Measurements from ENCODE around the gene ABCC2.
"Not testable (repeated sequence)": the region's sequence is repeated elsewhere in the genome, so short reads cannot be mapped to it uniquely, and the experiment has no call there.

ABCC2 gene

DNA sequence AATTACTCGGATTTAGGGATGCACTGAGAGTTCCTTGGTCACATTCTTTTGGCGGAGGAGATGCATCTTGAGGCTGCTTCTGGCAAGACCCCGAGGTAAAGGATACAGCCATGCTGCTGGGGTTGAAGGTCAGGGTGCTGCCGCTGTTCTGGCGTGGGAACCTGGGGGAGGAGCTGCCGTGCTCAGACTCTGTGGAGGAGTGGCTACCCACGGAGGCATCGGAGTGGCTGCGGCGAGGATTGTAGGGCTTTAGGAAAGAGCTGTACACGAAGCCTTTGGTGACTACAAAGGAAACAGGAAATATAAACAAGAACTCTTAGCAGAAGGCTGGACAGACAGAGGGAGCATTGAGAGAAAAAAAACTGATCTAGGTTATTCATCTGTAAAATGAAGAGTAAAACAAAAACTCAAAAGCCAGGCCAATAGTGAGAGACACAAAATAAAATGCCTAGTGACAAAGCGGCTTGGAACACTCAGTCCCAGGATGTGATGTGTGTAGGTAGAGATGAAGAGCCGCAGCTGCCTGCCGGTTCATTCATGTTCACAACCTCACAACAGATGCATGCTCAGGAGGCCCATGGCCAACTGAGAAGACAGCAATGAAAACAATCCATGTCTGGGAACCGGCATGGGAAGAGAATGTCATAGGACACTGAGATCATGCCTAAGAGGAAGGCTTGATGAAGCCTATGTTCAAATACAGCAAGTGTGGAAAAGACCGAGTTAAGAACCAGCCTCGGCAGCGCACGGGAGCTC is 97.8 kb downstream of the ABCC2 start:
- no peak for DNase-seq
- CTCF ChIA-PET = interaction anchor here (1.4 kb wide), 2 partner anchors 21 to 159 kb away, joined by 3 to 5 read pairs; no protein-coding TSS in a partner anchor

DNA sequence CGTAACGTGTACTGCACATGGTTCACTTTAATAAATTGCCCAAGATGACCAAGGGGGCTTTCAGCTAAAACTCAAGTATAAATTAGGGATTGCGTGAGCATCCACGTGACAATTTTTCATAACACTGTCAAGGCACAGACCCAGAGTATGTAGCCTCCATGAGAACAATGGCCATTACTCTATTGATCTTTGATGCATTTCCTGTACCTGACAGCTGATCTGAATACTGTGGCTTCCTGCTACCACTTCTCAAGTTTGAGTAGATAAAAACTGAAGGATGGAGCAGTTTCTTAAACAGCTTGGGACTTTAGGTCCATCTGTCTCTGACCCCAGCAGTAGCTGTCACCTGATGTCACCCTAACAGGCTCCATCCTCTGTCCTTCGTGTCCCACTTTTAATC is 98.9 kb downstream of the ABCC2 start:
- 94% methylated on average over 4 of the region's 5 CpGs for WGBS (ENCODE audit: insufficient coverage)
- H3K27ac ChIP-seq (ENCODE audit: insufficient read depth in 1 of 2, low read depth in 1 of 2, low read length in 2 of 2, poor library complexity in 1 of 2, severe bottlenecking in 2 of 2) = no peak overlapping the region
- CTCF ChIA-PET = no interaction called here
- H3K4me3 ChIP-seq (ENCODE audit: control insufficient read depth in 1 of 7, extremely low read depth in 1 of 7, insufficient read depth in 4 of 7, low read depth in 2 of 7, low read length in 6 of 7) = no peak overlapping the region
- no peaks in the 10 kb centered on the region for H3K9me3 ChIP-seq (ENCODE audit: control extremely low read depth in 1 of 5, control insufficient read depth in 4 of 5, insufficient read depth in 2 of 5, low read depth in 1 of 5, low read length in 4 of 5)
- POLR2A ChIA-PET = no interaction called here
- DNase-seq = no peak
- H3K27me3 ChIP-seq (replicated peaks in 2 of 5; ENCODE audit: control insufficient read depth in 4 of 5, insufficient read depth in 5 of 5, low read length in 4 of 5) = no peaks in the 10 kb centered on the region
- H3K4me1 ChIP-seq (ENCODE audit: control extremely low read depth in 1 of 4, control insufficient read depth in 4 of 4, insufficient read depth in 4 of 4, low read length in 3 of 4) = no peaks in the 10 kb centered on the region
- peaks cover 11 to 67% (median 33%) of the 10 kb centered on the region in 4 experiments for H3K36me3 ChIP-seq (ENCODE audit: control insufficient read depth in 4 of 4, insufficient read depth in 4 of 4, low read length in 3 of 4)

More for the DNA sequence above, 97.8 kb downstream of the ABCC2 start:
- 95% methylated on average over 16 of the region's 19 CpGs for WGBS (ENCODE audit: insufficient coverage)
- POLR2A ChIA-PET = no interaction called here
- H3K4me3 ChIP-seq (ENCODE audit: control insufficient read depth in 1 of 7, extremely low read depth in 1 of 7, insufficient read depth in 4 of 7, low read depth in 2 of 7, low read length in 6 of 7) = no peak overlapping the region
- H3K27ac ChIP-seq (ENCODE audit: insufficient read depth in 1 of 2, low read depth in 1 of 2, low read length in 2 of 2, poor library complexity in 1 of 2, severe bottlenecking in 2 of 2) = no peak overlapping the region
- H3K9me3 ChIP-seq (ENCODE audit: control extremely low read depth in 1 of 5, control insufficient read depth in 4 of 5, insufficient read depth in 2 of 5, low read depth in 1 of 5, low read length in 4 of 5) = no peaks in the 10 kb centered on the region
- peaks cover 0 to 2% (median 0%) of the 10 kb centered on the region in 5 experiments for H3K27me3 ChIP-seq (replicated peaks in 2 of 5; ENCODE audit: control insufficient read depth in 4 of 5, insufficient read depth in 5 of 5, low read length in 4 of 5)
- H3K36me3 ChIP-seq (ENCODE audit: control insufficient read depth in 4 of 4, insufficient read depth in 4 of 4, low read length in 3 of 4) = peaks cover 12 to 59% (median 32%) of the 10 kb centered on the region in 4 experiments
- no peaks in the 10 kb centered on the region for H3K4me1 ChIP-seq (ENCODE audit: control extremely low read depth in 1 of 4, control insufficient read depth in 4 of 4, insufficient read depth in 4 of 4, low read length in 3 of 4)

DNA sequence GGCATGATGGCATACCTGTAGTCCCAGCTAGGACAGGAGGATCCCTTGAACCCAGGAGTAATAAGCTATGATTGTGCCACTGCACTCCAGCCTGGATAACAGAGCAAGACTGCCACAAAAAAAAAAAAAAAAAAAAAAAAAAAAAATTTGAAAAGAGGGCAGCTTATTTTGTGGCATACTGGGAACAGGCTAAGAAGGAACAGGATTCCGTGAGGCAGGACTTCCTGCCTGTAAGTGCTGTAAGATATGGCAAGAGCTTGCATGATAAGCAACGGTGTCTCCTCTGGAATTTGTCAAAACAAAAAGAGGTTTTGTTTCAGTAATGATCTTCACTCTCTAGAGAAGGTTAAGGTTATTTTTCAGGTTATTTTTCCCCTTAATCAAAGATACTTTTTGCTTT is 101.1 kb downstream of the ABCC2 start:
- Histone ChIP-seq H3K27me3 (replicated peaks in 2 of 5; ENCODE audit: control insufficient read depth in 4 of 5, insufficient read depth in 5 of 5, low read length in 4 of 5) (no peaks in the 10 kb centered on the region), H3K4me3 (ENCODE audit: control insufficient read depth in 1 of 7, extremely low read depth in 1 of 7, insufficient read depth in 4 of 7, low read depth in 2 of 7, low read length in 6 of 7) (no peak overlapping the region), H3K27ac (ENCODE audit: insufficient read depth in 1 of 2, low read depth in 1 of 2, low read length in 2 of 2, poor library complexity in 1 of 2, severe bottlenecking in 2 of 2) (no peak overlapping the region), H3K9me3 (ENCODE audit: control extremely low read depth in 1 of 5, control insufficient read depth in 4 of 5, insufficient read depth in 2 of 5, low read depth in 1 of 5, low read length in 4 of 5) (no peaks in the 10 kb centered on the region), H3K4me1 (ENCODE audit: control extremely low read depth in 1 of 4, control insufficient read depth in 4 of 4, insufficient read depth in 4 of 4, low read length in 3 of 4) (no peaks in the 10 kb centered on the region), H3K36me3 (ENCODE audit: control insufficient read depth in 4 of 4, insufficient read depth in 4 of 4, low read length in 3 of 4) (peaks cover 8 to 52% (median 26%) of the 10 kb centered on the region in 4 experiments)
- POLR2A ChIA-PET = no interaction called here
- DNase-seq = no peak
- CTCF ChIA-PET = no interaction called here
- 89% methylated on average over 1 of the region's 2 CpGs for WGBS (ENCODE audit: insufficient coverage)

DNA sequence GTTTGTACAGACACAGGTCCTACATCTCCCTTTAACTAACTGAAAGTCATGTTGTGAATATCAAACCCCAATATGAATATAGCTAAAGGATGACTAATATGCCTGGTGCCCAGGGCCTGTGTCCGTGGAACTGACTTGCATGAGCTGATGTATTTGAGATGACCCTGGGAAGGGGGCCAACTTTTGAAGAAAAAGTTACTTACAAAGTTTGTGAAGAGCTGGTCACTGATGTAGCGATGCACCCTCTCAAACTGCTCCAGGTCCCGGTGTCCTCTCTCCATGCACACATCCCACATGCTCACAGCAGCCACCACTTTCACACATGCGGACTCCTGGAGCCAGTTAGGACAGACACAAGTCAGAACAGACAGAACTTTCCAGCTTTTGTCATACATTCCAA is 106.2 kb downstream of the ABCC2 start:
- Histone ChIP-seq H3K27me3 (replicated peaks in 2 of 5; ENCODE audit: control insufficient read depth in 4 of 5, insufficient read depth in 5 of 5, low read length in 4 of 5) (no peaks in the 10 kb centered on the region), H3K9me3 (ENCODE audit: control extremely low read depth in 1 of 5, control insufficient read depth in 4 of 5, insufficient read depth in 2 of 5, low read depth in 1 of 5, low read length in 4 of 5) (no peaks in the 10 kb centered on the region), H3K4me1 (ENCODE audit: control extremely low read depth in 1 of 4, control insufficient read depth in 4 of 4, insufficient read depth in 4 of 4, low read length in 3 of 4) (no peaks in the 10 kb centered on the region), H3K4me3 (ENCODE audit: control insufficient read depth in 1 of 7, extremely low read depth in 1 of 7, insufficient read depth in 4 of 7, low read depth in 2 of 7, low read length in 6 of 7) (no peak overlapping the region), H3K27ac (ENCODE audit: insufficient read depth in 1 of 2, low read depth in 1 of 2, low read length in 2 of 2, poor library complexity in 1 of 2, severe bottlenecking in 2 of 2) (no peak overlapping the region), H3K36me3 (ENCODE audit: control insufficient read depth in 4 of 4, insufficient read depth in 4 of 4, low read length in 3 of 4) (peaks cover 6 to 24% (median 12%) of the 10 kb centered on the region in 4 experiments)
- DNase-seq = no peak
- WGBS (ENCODE audit: insufficient coverage) = 100% methylated on average over 2 of the region's 4 CpGs
- CTCF ChIA-PET = interaction anchor here (0.6 to 1.9 kb wide), 2 partner anchors 20 to 307 kb away, joined by 3 to 4 read pairs; no protein-coding TSS in a partner anchor
- POLR2A ChIA-PET = interaction anchor here (1.2 kb wide), 1 partner anchor 18 kb away, joined by 4 read pairs; no protein-coding TSS in a partner anchor

DNA sequence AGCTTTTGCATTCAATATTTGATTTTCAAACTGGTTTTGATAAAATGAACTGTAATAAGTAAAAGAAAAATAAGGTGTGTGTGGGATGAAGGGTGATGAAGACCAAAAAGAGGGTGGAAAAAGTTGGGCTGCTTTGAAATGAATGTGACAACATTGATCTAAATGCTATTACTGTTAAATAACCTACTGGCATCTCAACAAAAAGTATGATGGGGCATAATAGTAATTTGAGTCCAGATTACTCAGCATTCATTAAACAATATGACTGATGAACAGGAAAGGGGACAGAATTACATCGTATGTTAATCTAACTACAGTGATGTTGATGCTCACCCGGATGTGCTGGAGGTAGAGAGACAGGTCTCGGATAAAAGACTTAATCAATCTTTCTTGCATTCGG is 112.2 kb downstream of the ABCC2 start:
- Histone ChIP-seq H3K27me3 (replicated peaks in 2 of 5; ENCODE audit: control insufficient read depth in 4 of 5, insufficient read depth in 5 of 5, low read length in 4 of 5) (no peaks in the 10 kb centered on the region), H3K9me3 (ENCODE audit: control extremely low read depth in 1 of 5, control insufficient read depth in 4 of 5, insufficient read depth in 2 of 5, low read depth in 1 of 5, low read length in 4 of 5) (no peaks in the 10 kb centered on the region), H3K27ac (ENCODE audit: insufficient read depth in 1 of 2, low read depth in 1 of 2, low read length in 2 of 2, poor library complexity in 1 of 2, severe bottlenecking in 2 of 2) (no peak overlapping the region), H3K4me1 (ENCODE audit: control extremely low read depth in 1 of 4, control insufficient read depth in 4 of 4, insufficient read depth in 4 of 4, low read length in 3 of 4) (no peaks in the 10 kb centered on the region), H3K36me3 (ENCODE audit: control insufficient read depth in 4 of 4, insufficient read depth in 4 of 4, low read length in 3 of 4) (peaks cover 17 to 38% (median 19%) of the 10 kb centered on the region in 4 experiments), H3K4me3 (ENCODE audit: control insufficient read depth in 1 of 7, extremely low read depth in 1 of 7, insufficient read depth in 4 of 7, low read depth in 2 of 7, low read length in 6 of 7) (no peak overlapping the region)
- 100% methylated on average over 2 of the region's 4 CpGs for WGBS (ENCODE audit: insufficient coverage)
- DNase-seq = no peak
- CTCF ChIA-PET = no interaction called here
- POLR2A ChIA-PET = no interaction called here

DNA sequence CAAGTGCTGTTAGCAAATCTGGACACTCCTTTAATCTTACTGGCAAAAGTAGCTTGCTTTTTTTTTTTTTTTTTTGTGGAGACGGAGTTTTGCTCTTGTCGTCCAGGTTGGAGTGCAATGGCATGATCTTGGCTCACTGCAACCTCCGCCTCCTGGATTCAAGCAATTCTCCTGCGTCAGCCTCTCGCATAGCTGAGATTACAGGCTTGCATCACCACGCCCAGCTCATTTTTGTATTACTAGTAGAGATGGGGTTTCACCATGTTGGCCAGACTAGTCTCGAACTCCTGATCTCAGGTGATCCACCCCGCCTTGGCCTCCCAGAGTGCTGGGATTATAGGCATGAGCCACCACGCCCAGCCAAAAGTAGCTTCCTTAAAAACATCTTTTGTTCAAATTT is 112.6 kb downstream of the ABCC2 start:
- H3K4me1 ChIP-seq (ENCODE audit: control extremely low read depth in 1 of 4, control insufficient read depth in 4 of 4, insufficient read depth in 4 of 4, low read length in 3 of 4); H3K27ac ChIP-seq (ENCODE audit: insufficient read depth in 1 of 2, low read depth in 1 of 2, low read length in 2 of 2, poor library complexity in 1 of 2, severe bottlenecking in 2 of 2); H3K27me3 ChIP-seq (replicated peaks in 2 of 5; ENCODE audit: control insufficient read depth in 4 of 5, insufficient read depth in 5 of 5, low read length in 4 of 5); H3K4me3 ChIP-seq (ENCODE audit: control insufficient read depth in 1 of 7, extremely low read depth in 1 of 7, insufficient read depth in 4 of 7, low read depth in 2 of 7, low read length in 6 of 7); H3K9me3 ChIP-seq (ENCODE audit: control extremely low read depth in 1 of 5, control insufficient read depth in 4 of 5, insufficient read depth in 2 of 5, low read depth in 1 of 5, low read length in 4 of 5); CTCF ChIA-PET; POLR2A ChIA-PET; DNase-seq: not testable (repeated sequence)
- WGBS (ENCODE audit: insufficient coverage) = 96% methylated on average over 9 of the region's 9 CpGs
- peaks cover 18 to 38% (median 19%) of the 10 kb centered on the region in 4 experiments for H3K36me3 ChIP-seq (ENCODE audit: control insufficient read depth in 4 of 4, insufficient read depth in 4 of 4, low read length in 3 of 4)

DNA sequence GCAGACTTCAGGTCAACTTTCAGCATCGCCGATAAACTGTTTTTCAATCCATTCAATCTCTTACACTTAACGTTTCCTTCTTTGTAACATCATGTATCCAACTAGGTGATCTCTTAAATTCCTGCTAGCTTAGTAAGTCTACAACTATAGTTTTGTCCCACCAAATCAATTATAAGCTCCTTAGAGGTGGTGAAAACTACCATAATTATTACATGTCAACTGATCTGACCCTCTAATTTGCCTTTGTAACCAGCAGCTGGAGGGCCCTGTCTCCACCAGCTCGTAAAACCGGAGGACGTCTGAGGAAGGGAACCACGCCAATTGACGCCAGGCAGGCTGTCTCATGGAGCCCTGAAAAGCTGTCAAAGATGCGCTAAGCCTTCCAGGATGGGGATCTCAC is 113.4 kb downstream of the ABCC2 start:
- Histone ChIP-seq H3K27ac (ENCODE audit: insufficient read depth in 1 of 2, low read depth in 1 of 2, low read length in 2 of 2, poor library complexity in 1 of 2, severe bottlenecking in 2 of 2) (no peak overlapping the region), H3K36me3 (ENCODE audit: control insufficient read depth in 4 of 4, insufficient read depth in 4 of 4, low read length in 3 of 4) (peaks cover 16 to 38% (median 19%) of the 10 kb centered on the region in 4 experiments), H3K9me3 (ENCODE audit: control extremely low read depth in 1 of 5, control insufficient read depth in 4 of 5, insufficient read depth in 2 of 5, low read depth in 1 of 5, low read length in 4 of 5) (no peaks in the 10 kb centered on the region), H3K4me3 (ENCODE audit: control insufficient read depth in 1 of 7, extremely low read depth in 1 of 7, insufficient read depth in 4 of 7, low read depth in 2 of 7, low read length in 6 of 7) (no peak overlapping the region), H3K27me3 (replicated peaks in 2 of 5; ENCODE audit: control insufficient read depth in 4 of 5, insufficient read depth in 5 of 5, low read length in 4 of 5) (no peaks in the 10 kb centered on the region), H3K4me1 (ENCODE audit: control extremely low read depth in 1 of 4, control insufficient read depth in 4 of 4, insufficient read depth in 4 of 4, low read length in 3 of 4) (no peaks in the 10 kb centered on the region)
- 99% methylated on average over 7 of the region's 9 CpGs for WGBS (ENCODE audit: insufficient coverage)
- CTCF ChIA-PET = interaction anchor here (0.6 to 1.5 kb wide), 2 partner anchors 50 to 79 kb away, joined by 3 to 4 read pairs; no protein-coding TSS in a partner anchor
- no peak for DNase-seq
- POLR2A ChIA-PET = no interaction called here
